HepG2 (cell line): ENCODE results near the gene NINJ2. TPM values are rescaled to one million over a fixed set of nuclear protein-coding genes. Genes with fewer than 3 reads are reported as not detected.

ENCODE experiments used
- ADNP ChIP-seq: sonication (generic); formaldehyde crosslinking; IDR thresholded peaks from 2 replicates; pipeline ENCODE4 v1.4.0; 2020; ENCODE audit warnings: missing genetic modification reagents
- ATF7-NPFF ChIP-seq: sonication (generic); formaldehyde crosslinking; IDR thresholded peaks from 2 replicates; pipeline ENCODE4 v1.8.1; 2023; ENCODE audit warnings: mild to moderate bottlenecking, low read depth, missing genetic modification reagents, moderate library complexity
- CBX5 ChIP-seq: sonication (generic); formaldehyde crosslinking; IDR thresholded peaks from 2 replicates; pipeline ENCODE4 v1.4.0; 2020; ENCODE audit warnings: missing genetic modification reagents, borderline replicate concordance
- EED ChIP-seq: sonication (generic); formaldehyde crosslinking; IDR thresholded peaks from 2 replicates; pipeline ENCODE4 v1.5.0; 2020; ENCODE audit warnings: mild to moderate bottlenecking, missing genetic modification reagents
- GTF3A ChIP-seq: sonication (generic); formaldehyde crosslinking; conservative IDR thresholded peaks from 2 replicates; pipeline ENCODE4 v1.4.0; 2020; ENCODE audit warnings: mild to moderate bottlenecking, missing genetic modification reagents
- HHEX ChIP-seq: IDR thresholded peaks from 2 replicates; pipeline ENCODE4 v1.6.1; 2016; ENCODE audit warnings: control low read depth
- TCF12 ChIP-seq, 2 experiments: fragments of 450-650 bp in 1 of 2; sonication (generic) in 1 of 2; formaldehyde crosslinking in 1 of 2; IDR thresholded peaks; 2 replicates each; pipeline versions ENCODE4 v1.6.1 to v1.8.0; 2017 to 2022; ENCODE audit warnings: antibody characterized with exemption in 1 of 2, mild to moderate bottlenecking in 1 of 2, missing genetic modification reagents in 1 of 2, moderate library complexity in 1 of 2
- TEAD2 ChIP-seq: sonication (generic); formaldehyde crosslinking; IDR thresholded peaks from 2 replicates; pipeline ENCODE4 v1.9.0; 2021; ENCODE audit warnings: missing genetic modification reagents
- YY1 ChIP-seq: IDR thresholded peaks from 2 replicates; pipeline ENCODE4 v1.6.1; 2011; ENCODE audit warnings: low read length, low read depth, moderate library complexity, mild to moderate bottlenecking; ENCODE audit not compliant: insufficient read depth, insufficient replicate concordance
- ZNF24 ChIP-seq: fragments of 450-650 bp; IDR thresholded peaks from 2 replicates; pipeline ENCODE4 v1.6.1; 2017; ENCODE audit warnings: antibody characterized with exemption, mild to moderate bottlenecking
- ZNF44 ChIP-seq: sonication (generic); formaldehyde crosslinking; IDR thresholded peaks from 2 replicates; pipeline ENCODE4 v1.5.1; 2020; ENCODE audit warnings: mild to moderate bottlenecking, missing genetic modification reagents
- ZNF614 ChIP-seq: IDR thresholded peaks from 2 replicates; pipeline ENCODE4 v1.6.1; 2018; ENCODE audit warnings: missing biosample characterization, missing genetic modification reagents, inconsistent platforms, borderline replicate concordance
- polyA plus RNA-seq, 8 experiments: library from polyadenylated mRNA; depleted of rRNA in 3 of 8; stranded (reverse) in 7 of 8; unstranded in 1 of 8; fragments of >200 nt; fragmentation: Illumina TruSeq in 4 of 8; extraction: Trizol in 4 of 8; gene quantifications; 2 replicates each; pipeline versions ENCODE4 v1.2.1 to v1.2.3, GENCODE V29; 2011 to 2016; ENCODE audit warnings: low read depth in 4 of 8, missing spikeins in 1 of 8, mixed read lengths in 1 of 8; ENCODE audit not compliant: insufficient read depth in 1 of 8
- total RNA-seq, 5 experiments: library from RNA; depleted of rRNA; stranded (reverse); fragments of >200 nt; fragmentation: Illumina TruSeq; extraction: Trizol; gene quantifications; 2 replicates each; pipeline ENCODE4 v1.2.3, GENCODE V29; 2016; ENCODE audit warnings: low read depth in 1 of 5
- TF ChIP-seq, protein P1 (sequence below), 2 experiments: fragments of 450-650 bp in 1 of 2; sonication (generic) in 1 of 2; formaldehyde crosslinking in 1 of 2; IDR thresholded peaks; 2 replicates each; pipeline versions ENCODE4 v1.6.1 to v1.8.0; 2016 to 2022; ENCODE audit warnings: antibody characterized with exemption in 1 of 2, mild to moderate bottlenecking in 1 of 2, missing genetic modification reagents in 1 of 2
- TF ChIP-seq, protein P2 (sequence below): sonication (generic); formaldehyde crosslinking; conservative IDR thresholded peaks from 2 replicates; pipeline ENCODE4 v1.4.0; 2020; ENCODE audit warnings: missing genetic modification reagents

Gene NINJ2
- total and polyA plus RNA-seq, 2 of the 13 experiments (the other 11 are each of a cell fraction or from before 2014, with no cell fraction given): 0.62 to 3.8 TPM

DNA sequence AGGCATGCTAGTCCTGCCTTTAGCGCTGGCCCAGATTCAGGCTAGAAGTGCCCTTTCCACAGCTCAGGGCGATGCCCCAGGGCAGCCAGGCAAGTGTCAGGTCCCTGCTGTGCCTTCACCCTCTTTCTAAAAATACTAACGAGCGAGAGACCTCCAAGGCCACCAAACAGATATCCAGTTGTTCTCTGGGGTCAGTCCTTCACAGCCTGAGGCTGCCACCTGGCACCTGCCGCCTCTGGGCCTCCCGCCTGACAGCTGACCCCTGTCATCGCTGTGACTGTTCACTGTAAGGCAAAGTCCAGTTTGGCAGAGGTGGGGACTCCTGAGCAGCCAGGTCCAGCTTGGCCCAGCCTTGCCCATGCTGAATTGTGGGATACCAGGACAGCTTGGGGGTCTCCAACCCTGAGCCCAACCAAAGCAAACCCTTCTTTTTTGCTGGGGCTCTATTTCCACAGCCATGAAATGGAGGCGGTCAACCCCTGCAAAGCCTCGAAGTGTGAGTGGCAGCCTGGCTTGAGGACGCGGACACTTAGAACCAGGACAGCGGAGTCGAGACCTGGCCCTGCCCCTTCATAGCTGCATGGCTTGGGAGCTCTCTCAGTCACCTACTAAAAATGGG lies 79.9 kb downstream of the NINJ2 start (continued):
- TF ChIP-seq CBX5 (no peak), ZNF24 (peak; percentile 91), GTF3A (CRISPR knock-in tag) (no peak), HHEX (CRISPR knock-in tag) (peak; percentile 23; the same call in 1 of the 2 replicates), ATF7-NPFF (CRISPR knock-in tag) (peak; percentile 64; the same call in 1 of the 2 replicates), ZNF44 (0 out of 2 replicates have a peak, but pooled peaks have one; percentile 16), YY1 (no peak), ADNP (CRISPR knock-in tag) (no peak), TCF12 (IDR thresholded peaks at IDR 0.05) (no peak), TCF12 (CRISPR knock-in tag; IDR thresholded peaks at IDR 0.05) (peak; percentile 66; the same call in 1 of the 2 replicates), TEAD2 (CRISPR knock-in tag) (no peak), ZNF614 (CRISPR knock-in tag) (peak; percentile 43; the same call in 1 of the 2 replicates), EED (CRISPR knock-in tag) (no peak)
- TF ChIP-seq, protein P1, sequence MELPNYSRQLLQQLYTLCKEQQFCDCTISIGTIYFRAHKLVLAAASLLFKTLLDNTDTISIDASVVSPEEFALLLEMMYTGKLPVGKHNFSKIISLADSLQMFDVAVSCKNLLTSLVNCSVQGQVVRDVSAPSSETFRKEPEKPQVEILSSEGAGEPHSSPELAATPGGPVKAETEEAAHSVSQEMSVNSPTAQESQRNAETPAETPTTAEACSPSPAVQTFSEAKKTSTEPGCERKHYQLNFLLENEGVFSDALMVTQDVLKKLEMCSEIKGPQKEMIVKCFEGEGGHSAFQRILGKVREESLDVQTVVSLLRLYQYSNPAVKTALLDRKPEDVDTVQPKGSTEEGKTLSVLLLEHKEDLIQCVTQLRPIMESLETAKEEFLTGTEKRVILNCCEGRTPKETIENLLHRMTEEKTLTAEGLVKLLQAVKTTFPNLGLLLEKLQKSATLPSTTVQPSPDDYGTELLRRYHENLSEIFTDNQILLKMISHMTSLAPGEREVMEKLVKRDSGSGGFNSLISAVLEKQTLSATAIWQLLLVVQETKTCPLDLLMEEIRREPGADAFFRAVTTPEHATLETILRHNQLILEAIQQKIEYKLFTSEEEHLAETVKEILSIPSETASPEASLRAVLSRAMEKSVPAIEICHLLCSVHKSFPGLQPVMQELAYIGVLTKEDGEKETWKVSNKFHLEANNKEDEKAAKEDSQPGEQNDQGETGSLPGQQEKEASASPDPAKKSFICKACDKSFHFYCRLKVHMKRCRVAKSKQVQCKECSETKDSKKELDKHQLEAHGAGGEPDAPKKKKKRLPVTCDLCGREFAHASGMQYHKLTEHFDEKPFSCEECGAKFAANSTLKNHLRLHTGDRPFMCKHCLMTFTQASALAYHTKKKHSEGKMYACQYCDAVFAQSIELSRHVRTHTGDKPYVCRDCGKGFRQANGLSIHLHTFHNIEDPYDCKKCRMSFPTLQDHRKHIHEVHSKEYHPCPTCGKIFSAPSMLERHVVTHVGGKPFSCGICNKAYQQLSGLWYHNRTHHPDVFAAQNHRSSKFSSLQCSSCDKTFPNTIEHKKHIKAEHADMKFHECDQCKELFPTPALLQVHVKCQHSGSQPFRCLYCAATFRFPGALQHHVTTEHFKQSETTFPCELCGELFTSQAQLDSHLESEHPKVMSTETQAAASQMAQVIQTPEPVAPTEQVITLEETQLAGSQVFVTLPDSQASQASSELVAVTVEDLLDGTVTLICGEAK (IDR thresholded peaks at IDR 0.05): no peak
- TF ChIP-seq, protein P1 (CRISPR knock-in tag; IDR thresholded peaks at IDR 0.05): peak; percentile 63; the same call in 1 of the 2 replicates
- TF ChIP-seq, protein P2, sequence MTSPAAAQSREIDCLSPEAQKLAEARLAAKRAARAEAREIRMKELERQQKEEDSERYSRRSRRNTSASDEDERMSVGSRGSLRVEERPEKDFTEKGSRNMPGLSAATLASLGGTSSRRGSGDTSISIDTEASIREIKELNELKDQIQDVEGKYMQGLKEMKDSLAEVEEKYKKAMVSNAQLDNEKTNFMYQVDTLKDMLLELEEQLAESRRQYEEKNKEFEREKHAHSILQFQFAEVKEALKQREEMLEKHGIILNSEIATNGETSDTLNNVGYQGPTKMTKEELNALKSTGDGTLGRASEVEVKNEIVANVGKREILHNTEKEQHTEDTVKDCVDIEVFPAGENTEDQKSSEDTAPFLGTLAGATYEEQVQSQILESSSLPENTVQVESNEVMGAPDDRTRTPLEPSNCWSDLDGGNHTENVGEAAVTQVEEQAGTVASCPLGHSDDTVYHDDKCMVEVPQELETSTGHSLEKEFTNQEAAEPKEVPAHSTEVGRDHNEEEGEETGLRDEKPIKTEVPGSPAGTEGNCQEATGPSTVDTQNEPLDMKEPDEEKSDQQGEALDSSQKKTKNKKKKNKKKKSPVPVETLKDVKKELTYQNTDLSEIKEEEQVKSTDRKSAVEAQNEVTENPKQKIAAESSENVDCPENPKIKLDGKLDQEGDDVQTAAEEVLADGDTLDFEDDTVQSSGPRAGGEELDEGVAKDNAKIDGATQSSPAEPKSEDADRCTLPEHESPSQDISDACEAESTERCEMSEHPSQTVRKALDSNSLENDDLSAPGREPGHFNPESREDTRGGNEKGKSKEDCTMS (CRISPR knock-in tag): no peak
